BJ (cell line): ENCODE data around the gene MEF2B. TPM values are rescaled to one million over a fixed set of nuclear protein-coding genes. Genes with fewer than 3 reads are reported as not detected.

ENCODE experiments used
- CTCF ChIA-PET: fragments of 350-600 bp; formaldehyde crosslinking; extraction: SDS; loops from one replicate; lab custom pipeline; 2021; ENCODE audit warnings: antibody characterized with exemption, inconsistent platforms; lab: Yijun Ruan, JAX
- POLR2A ChIA-PET: fragments of 300-600 bp; sonication (Branson Sonifier 250); formaldehyde crosslinking; extraction: SDS; loops from one replicate; lab custom pipeline; 2021; ENCODE audit warnings: antibody characterized with exemption; lab: Charles Lee
- DNase-seq: peaks from one replicate; pipeline ENCODE4 v3.0.0-alpha.2; 2011; ENCODE audit warnings: low read depth
- H3K27me3 ChIP-seq: 2 replicates; pipeline ENCODE4 v1.6.0; 2011; ENCODE audit warnings: low read length; ENCODE audit not compliant: control insufficient read depth, insufficient read depth
- H3K36me3 ChIP-seq: 2 replicates; pipeline ENCODE4 v1.5.1; 2011; ENCODE audit warnings: low read length; ENCODE audit not compliant: control insufficient read depth, insufficient read depth
- H3K4me3 ChIP-seq: 2 replicates; pipeline ENCODE4 v1.5.1; 2011; ENCODE audit warnings: low read depth, mild to moderate bottlenecking, control low read depth, low read length
- CTCF ChIP-seq: IDR thresholded peaks from 2 replicates; pipeline ENCODE4 v1.5.1; 2011; ENCODE audit warnings: low read depth, mild to moderate bottlenecking, control low read depth, inconsistent platforms, low read length, moderate library complexity; ENCODE audit not compliant: insufficient read depth
- polyA plus RNA-seq: library from polyadenylated mRNA; depleted of rRNA; stranded (reverse); fragments of >200 nt; gene quantifications from 2 replicates; pipeline ENCODE4 v1.2.3, GENCODE V29; 2011

Gene MEF2B
- polyA plus RNA-seq, 1 experiment, result 0.10 TPM

- no peak for DNase-seq
- CTCF ChIA-PET, result interaction anchor here (0.7 to 2.9 kb wide), 2 partner anchors 11 to 20 kb away, joined by 3 to 12 read pairs; no protein-coding TSS in a partner anchor
Measured at GRCh38 chr19:19214159-19214490, 44.1 kb upstream of the MEF2B start.

GRCh38 chr19:19213426-19214158 is 43.5 kb upstream of the MEF2B start:
- Histone ChIP-seq H3K4me3 (no peak overlapping the region), H3K36me3 (no peaks in the 10 kb centered on the region), H3K27me3 (peaks cover 12% of the 10 kb centered on the region)
- POLR2A ChIA-PET, result no interaction called here
- no peak for DNase-seq
- CTCF ChIA-PET, result interaction anchor here (0.7 to 2.9 kb wide), 2 partner anchors 11 to 21 kb away, joined by 3 to 12 read pairs; no protein-coding TSS in a partner anchor
- no peak for TF ChIP-seq CTCF

More at GRCh38 chr19:19214159-19214490, 44.1 kb upstream of the MEF2B start:
- H3K27me3 ChIP-seq, result peaks cover 12% of the 10 kb centered on the region
- no peak for TF ChIP-seq CTCF
- H3K4me3 ChIP-seq, result no peak overlapping the region
- POLR2A ChIA-PET, result no interaction called here
- no peaks in the 10 kb centered on the region for H3K36me3 ChIP-seq

GRCh38 chr19:19212916-19213315 is 42.9 kb upstream of the MEF2B start:
- POLR2A ChIA-PET, result no interaction called here
- no peak for DNase-seq
- TF ChIP-seq CTCF, result no peak
- Histone ChIP-seq H3K4me3 (no peak overlapping the region), H3K36me3 (no peaks in the 10 kb centered on the region), H3K27me3 (peaks cover 12% of the 10 kb centered on the region)
- CTCF ChIA-PET, result no interaction called here

GRCh38 chr19:19211499-19212420 is 41.7 kb upstream of the MEF2B start, which contains the start of gene NCAN:
NCAN (plus strand) TSS chr19:19211958; CDS start chr19:19216954, 4,996 bp downstream.
- Histone ChIP-seq H3K4me3 (no peak within 1 kb of the TSS), H3K27me3 (peaks cover 12% of the 10 kb centered on the region), H3K36me3 (no peaks in the 10 kb centered on the region)
- no peak for TF ChIP-seq CTCF
- ChIA-PET CTCF (interaction anchor here (0.6 kb wide), 1 partner anchor 25 kb away, joined by 3 read pairs; no protein-coding TSS in a partner anchor), POLR2A (no interaction called here)
- DNase-seq, result no peak

- DNase-seq, result no peak
- Histone ChIP-seq H3K36me3 (no peaks in the 10 kb centered on the region), H3K27me3 (peaks cover 12% of the 10 kb centered on the region), H3K4me3 (no peak overlapping the region)
- ChIA-PET CTCF (interaction anchor here (0.7 kb wide), 1 partner anchor 15 kb away, joined by 3 read pairs; no protein-coding TSS in a partner anchor), POLR2A (no interaction called here)
- no peak for TF ChIP-seq CTCF
Measured at GRCh38 chr19:19209372-19209771, 39.3 kb upstream of the MEF2B start.
